ENCODE results near the gene CA10.

The CA10 gene

GRCh38 chr17:51741458-51741857, 417.1 kb downstream of the CA10 start:
- TF ChIP-seq EZH2phosphoT487 (IDR thresholded peaks at IDR 0.05; ENCODE audit: borderline replicate concordance, low read length), result no peak
- no peak for TF ChIP-seq CTCF (IDR thresholded peaks at IDR 0.05; ENCODE audit: low read depth, low read length, poor library complexity, severe bottlenecking)
- no peaks in the 10 kb centered on the region for H3K9me3 ChIP-seq (ENCODE audit: control insufficient read depth, insufficient read depth, low read length)
- H3K4me3 ChIP-seq (ENCODE audit: low read length), result no peak overlapping the region

GRCh38 chr17:51740531-51740930, 418.0 kb downstream of the CA10 start:
- H3K9me2 ChIP-seq (replicated peaks; ENCODE audit: control insufficient read depth, low read length), result no peaks in the 10 kb centered on the region
- TF ChIP-seq EZH2phosphoT487 (IDR thresholded peaks at IDR 0.05; ENCODE audit: borderline replicate concordance, low read length), result no peak
- no peak for TF ChIP-seq CTCF (IDR thresholded peaks at IDR 0.05; ENCODE audit: low read depth, low read length, poor library complexity, severe bottlenecking)
- H3K27ac ChIP-seq (ENCODE audit: low read depth, low read length), result no peak overlapping the region
- no peaks in the 10 kb centered on the region for H4K20me1 ChIP-seq (ENCODE audit: control insufficient read depth, insufficient read depth, low read depth, low read length)
- H3F3A ChIP-seq (ENCODE audit: control insufficient read depth, insufficient read depth), result no peaks in the 10 kb centered on the region
- H3K27me3 ChIP-seq (ENCODE audit: control insufficient read depth, low read length), result no peaks in the 10 kb centered on the region
- H3K9me3 ChIP-seq (ENCODE audit: control insufficient read depth, insufficient read depth, low read length), result no peaks in the 10 kb centered on the region
- no peaks in the 10 kb centered on the region for H3K79me2 ChIP-seq (ENCODE audit: control insufficient read depth, low read length)
- H3K36me3 ChIP-seq (ENCODE audit: control insufficient read depth, low read length), result no peaks in the 10 kb centered on the region
- no peaks in the 10 kb centered on the region for H3K4me1 ChIP-seq (ENCODE audit: control insufficient read depth, low read length)
- no peak overlapping the region for H3K4me2 ChIP-seq (ENCODE audit: low read length)
- H3K4me3 ChIP-seq (ENCODE audit: low read length), result no peak overlapping the region

More at GRCh38 chr17:51741458-51741857, 417.1 kb downstream of the CA10 start:
- Histone ChIP-seq H3K36me3 (ENCODE audit: control insufficient read depth, low read length) (no peaks in the 10 kb centered on the region), H3F3A (ENCODE audit: control insufficient read depth, insufficient read depth) (no peaks in the 10 kb centered on the region), H3K27me3 (ENCODE audit: control insufficient read depth, low read length) (no peaks in the 10 kb centered on the region), H3K4me2 (ENCODE audit: low read length) (no peak overlapping the region), H3K9me2 (replicated peaks; ENCODE audit: control insufficient read depth, low read length) (no peaks in the 10 kb centered on the region), H3K4me1 (ENCODE audit: control insufficient read depth, low read length) (no peaks in the 10 kb centered on the region), H3K27ac (ENCODE audit: low read depth, low read length) (no peak overlapping the region), H3K79me2 (ENCODE audit: control insufficient read depth, low read length) (no peaks in the 10 kb centered on the region), H4K20me1 (ENCODE audit: control insufficient read depth, insufficient read depth, low read depth, low read length) (no peaks in the 10 kb centered on the region)

GRCh38 chr17:51739245-51739886, 419.1 kb downstream of the CA10 start:
- no peak overlapping the region for H3K27ac ChIP-seq (ENCODE audit: low read depth, low read length)
- H3K79me2 ChIP-seq (ENCODE audit: control insufficient read depth, low read length), result no peaks in the 10 kb centered on the region
- no peak overlapping the region for H3K4me2 ChIP-seq (ENCODE audit: low read length)

More at GRCh38 chr17:51739245-51739886, 419.1 kb downstream of the CA10 start:
- TF ChIP-seq CTCF (IDR thresholded peaks at IDR 0.05; ENCODE audit: low read depth, low read length, poor library complexity, severe bottlenecking), result no peak
- TF ChIP-seq EZH2phosphoT487 (IDR thresholded peaks at IDR 0.05; ENCODE audit: borderline replicate concordance, low read length), result no peak
- no peaks in the 10 kb centered on the region for H3K4me1 ChIP-seq (ENCODE audit: control insufficient read depth, low read length)
- H4K20me1 ChIP-seq (ENCODE audit: control insufficient read depth, insufficient read depth, low read depth, low read length), result no peaks in the 10 kb centered on the region
- H3K36me3 ChIP-seq (ENCODE audit: control insufficient read depth, low read length), result no peaks in the 10 kb centered on the region
- no peaks in the 10 kb centered on the region for H3K9me2 ChIP-seq (replicated peaks; ENCODE audit: control insufficient read depth, low read length)
- no peaks in the 10 kb centered on the region; the same call in 1 of the 2 replicates for H3K27me3 ChIP-seq (ENCODE audit: control insufficient read depth, low read length)
- no peaks in the 10 kb centered on the region for H3F3A ChIP-seq (ENCODE audit: control insufficient read depth, insufficient read depth)
- H3K4me3 ChIP-seq (ENCODE audit: low read length), result no peak overlapping the region
- no peaks in the 10 kb centered on the region for H3K9me3 ChIP-seq (ENCODE audit: control insufficient read depth, insufficient read depth, low read length)

Measured in DOHH2 (cell line).